Transverse colon (tissue), 4 donors: ENCODE results near the gene TBC1D8. TPM values are rescaled to one million over a fixed set of nuclear protein-coding genes. Genes with fewer than 3 reads are reported as not detected.
A peak's percentile ranks its signal among the peaks of the same experiment; 100 is the strongest.

Experiments
- DNase-seq: peaks from one replicate; pipeline ENCODE4 v3.0.0-alpha.2; 2019
- H3K27ac ChIP-seq, 4 donors: fragments of 200-600 bp; sonication (generic); 2 replicates each; pipeline ENCODE4 v1.5.1; 2016 to 2018; ENCODE audit warnings: inconsistent platforms in 4 of 4
- H3K27me3 ChIP-seq: fragments of 200-600 bp; sonication (generic); 2 replicates; pipeline ENCODE4 v1.5.1; 2017; ENCODE audit warnings: inconsistent platforms
- H3K36me3 ChIP-seq, 4 donors: fragments of 200-600 bp; sonication (generic); 2 replicates each; pipeline ENCODE4 v1.5.1; 2017 to 2019; ENCODE audit warnings: inconsistent platforms in 4 of 4
- H3K4me1 ChIP-seq, 4 donors: fragments of 200-600 bp; sonication (generic); 2 replicates each; pipeline ENCODE4 v1.5.1; 2017 to 2020; ENCODE audit warnings: inconsistent platforms in 4 of 4
- H3K4me3 ChIP-seq, 4 donors: fragments of 200-600 bp; sonication (generic); 1 replicate in 1 of 4; 2 replicates in 3 of 4; pipeline versions ENCODE4 v1.5.1 to v1.6.1; 2017 to 2019; ENCODE audit warnings: inconsistent platforms in 4 of 4
- H3K9me3 ChIP-seq, 2 donors: fragments of 200-600 bp; sonication (generic); 2 replicates each; pipeline ENCODE4 v1.5.1; 2017 to 2019; ENCODE audit warnings: inconsistent platforms in 2 of 2
- EP300 ChIP-seq: sonication (generic); formaldehyde crosslinking; IDR thresholded peaks from one replicate; pipeline ENCODE4 v1.6.1; 2017; ENCODE audit warnings: antibody characterized with exemption, low read depth
- POLR2A ChIP-seq: fragments of 450-650 bp; IDR thresholded peaks from one replicate; pipeline ENCODE4 v1.6.1; 2016; ENCODE audit warnings: antibody characterized with exemption, mild to moderate bottlenecking, moderate library complexity
- POLR2AphosphoS5 ChIP-seq, 3 donors: sonication (generic); formaldehyde crosslinking; IDR thresholded peaks; one replicate each; pipeline ENCODE4 v1.6.1; 2016; ENCODE audit warnings: antibody characterized with exemption in 3 of 3
- WGBS, 2 donors: methylation state at CpG; one replicate each; pipeline ENCODE4 v1.1.5; 2018; ENCODE audit warnings: low coverage in 1 of 2; 5-methylcytosine and 5-hydroxymethylcytosine counted together
- in situ Hi-C, 4 donors: fragments of 200-750 bp; cut with MboI; loops; one replicate each; pipeline versions ENCODE4 v1.15.0 to v1.15.1; 2017; ENCODE audit warnings: low sequenced_read_pairs in 3 of 4, low pct_ligation_motif_present in 1 of 4, low pct_unique_long_range_greater_than_20kb in 1 of 4
- intact Hi-C: fragments of 100-400 bp; cut with DNase I; formaldehyde crosslinking; loops from one replicate; pipeline ENCODE4 v1.15.1; 2023; ENCODE audit warnings: low total_unique reads
- total RNA-seq, 4 donors: library from RNA; depleted of rRNA; stranded (reverse); fragments of >200 nt; gene quantifications; one replicate each; pipeline ENCODE4 v1.1.0, GENCODE V29; 2016
- TF ChIP-seq, protein P1 (sequence below), 5 experiments: fragments of 200-600 bp in 3 of 5; fragments of 450-650 bp in 2 of 5; sonication (generic) in 3 of 5; IDR thresholded peaks; 1 replicate in 2 of 5; 2 replicates in 3 of 5; pipeline ENCODE4 v1.5.1; 2016 to 2017; ENCODE audit warnings: antibody characterized with exemption in 5 of 5, inconsistent platforms in 3 of 5, mild to moderate bottlenecking in 2 of 5, moderate library complexity in 1 of 5

Gene TBC1D8
- total RNA-seq, 4 donors from 2014 or later: 26.5 to 232 (median 88.4) TPM

DNA sequence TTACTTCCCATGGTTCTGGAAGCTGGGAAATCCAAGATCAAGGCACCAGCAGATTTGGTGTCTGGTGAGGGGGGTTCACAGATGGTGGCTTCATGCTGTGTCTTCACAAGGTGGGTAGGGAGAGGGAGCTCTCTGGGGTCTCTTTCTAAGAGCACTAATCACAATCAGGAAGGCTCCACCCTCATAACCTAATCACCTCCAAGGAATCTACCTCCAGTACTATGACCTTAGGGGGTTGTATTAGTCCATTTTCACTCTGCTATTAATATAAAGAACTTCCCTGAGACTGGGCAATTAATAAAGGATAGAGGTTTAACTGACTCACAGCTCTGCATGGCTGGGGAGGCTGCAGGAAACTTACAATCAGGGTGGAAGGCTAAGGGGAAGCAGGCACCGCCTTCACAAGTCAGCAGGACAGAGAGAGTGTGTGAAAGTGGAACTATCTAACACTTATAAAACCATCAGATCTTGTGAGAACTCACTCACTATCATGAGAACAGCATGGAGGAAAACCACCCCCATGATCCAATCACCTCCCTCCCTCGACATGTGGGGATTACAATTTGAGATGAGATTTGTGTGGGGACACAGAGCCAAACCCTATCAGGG is 17.6 kb downstream of the TBC1D8 start:
- WGBS, 2 donors: 60 to 67% methylated on average over 1 to 2 of the region's 2 CpGs
- TF ChIP-seq POLR2AphosphoS5 (IDR thresholded peaks at IDR 0.05) (no peak), POLR2A (no peak), EP300 (no peak)
- TF ChIP-seq, protein P1, sequence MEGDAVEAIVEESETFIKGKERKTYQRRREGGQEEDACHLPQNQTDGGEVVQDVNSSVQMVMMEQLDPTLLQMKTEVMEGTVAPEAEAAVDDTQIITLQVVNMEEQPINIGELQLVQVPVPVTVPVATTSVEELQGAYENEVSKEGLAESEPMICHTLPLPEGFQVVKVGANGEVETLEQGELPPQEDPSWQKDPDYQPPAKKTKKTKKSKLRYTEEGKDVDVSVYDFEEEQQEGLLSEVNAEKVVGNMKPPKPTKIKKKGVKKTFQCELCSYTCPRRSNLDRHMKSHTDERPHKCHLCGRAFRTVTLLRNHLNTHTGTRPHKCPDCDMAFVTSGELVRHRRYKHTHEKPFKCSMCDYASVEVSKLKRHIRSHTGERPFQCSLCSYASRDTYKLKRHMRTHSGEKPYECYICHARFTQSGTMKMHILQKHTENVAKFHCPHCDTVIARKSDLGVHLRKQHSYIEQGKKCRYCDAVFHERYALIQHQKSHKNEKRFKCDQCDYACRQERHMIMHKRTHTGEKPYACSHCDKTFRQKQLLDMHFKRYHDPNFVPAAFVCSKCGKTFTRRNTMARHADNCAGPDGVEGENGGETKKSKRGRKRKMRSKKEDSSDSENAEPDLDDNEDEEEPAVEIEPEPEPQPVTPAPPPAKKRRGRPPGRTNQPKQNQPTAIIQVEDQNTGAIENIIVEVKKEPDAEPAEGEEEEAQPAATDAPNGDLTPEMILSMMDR (IDR thresholded peaks at IDR 0.05): no peak

DNA sequence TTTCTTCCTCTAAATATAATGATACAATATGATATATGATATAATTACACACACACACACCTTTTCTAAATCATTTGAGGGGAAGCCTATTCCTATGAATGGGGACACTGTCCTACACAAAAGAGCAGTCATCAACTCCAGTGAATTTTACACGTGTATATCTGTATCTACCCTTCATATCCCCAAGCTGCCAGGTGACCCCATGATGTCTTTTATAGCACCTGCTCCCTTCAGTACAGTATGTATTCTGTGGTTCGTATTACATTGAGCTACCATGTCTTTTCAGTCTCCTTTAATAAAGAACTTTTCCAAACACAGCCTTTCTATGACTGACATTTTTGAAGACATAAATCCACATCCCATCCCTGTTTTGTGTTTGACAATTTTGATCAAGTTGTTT is 19.0 kb downstream of the TBC1D8 start:
- TF ChIP-seq POLR2AphosphoS5 (IDR thresholded peaks at IDR 0.05) (no peak), POLR2A (no peak), EP300 (no peak)
- TF ChIP-seq, protein P1 (IDR thresholded peaks at IDR 0.05): no peak
- intact Hi-C loops (no loop called here), in situ Hi-C loops (no loop called here)
- Histone ChIP-seq H3K4me1 (peaks cover 0 to 8% (median 0%) of the 10 kb centered on the region in 4 donors), H3K9me3 (no peaks in the 10 kb centered on the region), H3K27ac (no peak overlapping the region), H3K4me3 (no peak overlapping the region), H3K27me3 (no peaks in the 10 kb centered on the region), H3K36me3 (no peaks in the 10 kb centered on the region)
- no peak for DNase-seq
- WGBS, 2 donors: 73 to 76% methylated on average over 2 of the region's 2 CpGs

More for the DNA sequence above, 17.6 kb downstream of the TBC1D8 start:
- intact Hi-C loops: no loop called here
- no peak for DNase-seq
- Histone ChIP-seq H3K4me3 (no peak overlapping the region), H3K9me3 (no peaks in the 10 kb centered on the region), H3K27ac (no peak overlapping the region), H3K36me3 (no peaks in the 10 kb centered on the region), H3K27me3 (no peaks in the 10 kb centered on the region), H3K4me1 (no peaks in the 10 kb centered on the region)
- in situ Hi-C loops: no loop called here

DNA sequence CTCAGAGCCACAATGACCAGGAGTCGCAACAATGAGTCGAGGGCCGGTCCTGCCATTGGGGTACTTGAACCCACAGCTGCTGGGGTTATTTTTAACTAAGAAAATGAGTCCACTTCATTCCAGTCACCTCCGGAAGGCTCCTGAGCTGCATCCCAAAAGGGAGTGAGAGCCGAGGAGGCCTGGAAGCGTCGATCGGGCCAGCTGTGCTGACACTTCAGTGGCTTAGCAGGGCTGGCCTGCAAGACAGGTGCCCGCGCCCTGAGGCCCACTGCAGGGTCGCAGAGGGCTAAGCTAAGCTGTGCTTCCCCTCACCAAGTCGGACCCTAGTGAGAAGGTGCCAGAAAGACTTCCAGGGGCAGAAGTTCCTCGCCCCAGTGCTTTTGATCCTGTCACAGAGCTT is 21.1 kb downstream of the TBC1D8 start:
- H3K27me3 ChIP-seq: no peaks in the 10 kb centered on the region
- no peaks in the 10 kb centered on the region for H3K9me3 ChIP-seq
- no peak overlapping the region for H3K27ac ChIP-seq
- intact Hi-C loops (no loop called here), in situ Hi-C loops (no loop called here)
- H3K36me3 ChIP-seq: no peaks in the 10 kb centered on the region
- no peak overlapping the region for H3K4me3 ChIP-seq
- peaks cover under 1 to 23% (median 11%) of the 10 kb centered on the region in 4 donors for H3K4me1 ChIP-seq
- TF ChIP-seq POLR2A (no peak), POLR2AphosphoS5 (IDR thresholded peaks at IDR 0.05) (no peak), EP300 (no peak)
- TF ChIP-seq, protein P1 (IDR thresholded peaks at IDR 0.05): no peak
- 89% methylated on average over 13 of the region's 13 CpGs; no CpG with 5 or more reads in 1 of the 2 donors for WGBS, 2 donors
- no peak for DNase-seq

DNA sequence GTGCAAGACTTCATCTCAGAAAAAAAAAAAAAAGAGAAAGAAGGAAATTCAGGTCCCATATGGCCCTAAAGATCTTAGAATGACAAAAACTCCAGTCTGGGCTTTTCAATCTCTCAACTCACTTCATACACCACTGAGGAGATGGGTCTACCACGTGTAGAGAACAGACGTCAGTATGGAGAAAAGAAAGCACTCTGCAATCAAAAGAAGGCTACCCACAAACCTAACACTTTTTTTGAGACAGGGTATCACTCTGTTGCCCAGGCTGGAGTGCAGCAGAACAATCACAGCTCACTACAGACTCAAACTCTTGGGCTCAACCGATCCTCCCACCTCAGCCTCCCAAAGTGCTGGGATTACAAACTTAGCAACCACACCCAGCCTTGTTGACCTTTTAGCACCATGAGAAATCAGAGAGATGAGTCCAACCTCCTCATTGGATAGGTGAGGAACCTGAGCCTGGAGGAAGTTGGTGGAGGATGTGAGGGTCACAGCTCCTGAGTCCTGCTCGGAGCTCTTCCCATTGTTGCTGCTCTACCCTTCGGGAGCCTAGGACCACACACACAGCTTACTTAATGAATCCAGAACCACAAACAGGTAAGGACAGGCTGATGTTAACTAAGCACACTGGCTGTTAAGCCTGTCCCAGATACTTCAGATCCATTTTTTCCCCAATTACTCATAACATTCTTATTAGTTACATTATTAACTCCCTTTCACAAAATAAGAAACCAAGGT is 23.7 kb downstream of the TBC1D8 start:
- WGBS, 2 donors: 78 to 83% methylated on average over 2 to 5 of the region's 5 CpGs
- no peaks in the 10 kb centered on the region for H3K9me3 ChIP-seq
- H3K27me3 ChIP-seq: no peaks in the 10 kb centered on the region
- no peaks in the 10 kb centered on the region for H3K36me3 ChIP-seq
- TF ChIP-seq, protein P1 (IDR thresholded peaks at IDR 0.05): no peak
- peak in 1 of 3 donors; percentile 17 for TF ChIP-seq POLR2AphosphoS5 (IDR thresholded peaks at IDR 0.05)
- intact Hi-C loops (no loop called here), in situ Hi-C loops (no loop called here)
- H3K4me3 ChIP-seq: no peak overlapping the region
- no peak for DNase-seq
- H3K27ac ChIP-seq: no peak overlapping the region
- H3K4me1 ChIP-seq: peaks cover 17 to 44% (median 29%) of the 10 kb centered on the region in 4 donors
